T-helper 1 cell treated with Interleukin-12 subunit alpha and Interleukin-12 subunit beta and Interleukin-4 antibody, amounts not matched to agents 30 μg/mL and 1 μg/mL, for 36 hours (primary cell): ENCODE results near the gene TMEM135.
"Not testable (repeated sequence)": the region's sequence is repeated elsewhere in the genome, so short reads cannot be mapped to it uniquely, and the experiment has no call there.

Source experiments
- H3K27ac Mint-ChIP-seq: one replicate; pipeline ENCODE4 v1.8.0; 2021; ENCODE audit warnings: mild to moderate bottlenecking, mixed read lengths
- H3K27me3 Mint-ChIP-seq: one replicate; pipeline ENCODE4 v1.8.0; 2021; ENCODE audit warnings: low read depth, mixed read lengths
- H3K36me3 Mint-ChIP-seq: one replicate; pipeline ENCODE4 v1.8.0; 2021; ENCODE audit warnings: low read depth, mixed read lengths
- H3K4me1 Mint-ChIP-seq: one replicate; pipeline ENCODE4 v1.8.0; 2021; ENCODE audit warnings: low read depth, mixed read lengths
- H3K4me3 Mint-ChIP-seq: one replicate; pipeline ENCODE4 v1.8.0; 2021; ENCODE audit warnings: mild to moderate bottlenecking, moderate library complexity, mixed read lengths
- H3K9me3 Mint-ChIP-seq: one replicate; pipeline ENCODE4 v1.8.0; 2021; ENCODE audit warnings: mixed read lengths

TMEM135 gene

GRCh38 chr11:87271951-87272350, 234.2 kb downstream of the TMEM135 start:
- not testable (repeated sequence) for H3K4me1 Mint-ChIP-seq, H3K4me3 Mint-ChIP-seq, H3K27me3 Mint-ChIP-seq, H3K36me3 Mint-ChIP-seq, H3K9me3 Mint-ChIP-seq, H3K27ac Mint-ChIP-seq

- Mint-ChIP-seq H3K9me3 (no peaks in the 10 kb centered on the region), H3K4me3 (no peak overlapping the region), H3K27ac (no peak overlapping the region), H3K27me3 (no peaks in the 10 kb centered on the region), H3K4me1 (no peaks in the 10 kb centered on the region), H3K36me3 (no peaks in the 10 kb centered on the region)
Observed at GRCh38 chr11:87275176-87275575, 237.4 kb downstream of the TMEM135 start.

GRCh38 chr11:87280143-87280542, 242.4 kb downstream of the TMEM135 start:
- Mint-ChIP-seq H3K9me3 (no peaks in the 10 kb centered on the region), H3K4me1 (no peaks in the 10 kb centered on the region), H3K4me3 (no peak overlapping the region), H3K36me3 (no peaks in the 10 kb centered on the region), H3K27ac (no peak overlapping the region), H3K27me3 (no peaks in the 10 kb centered on the region)

GRCh38 chr11:87281496-87281895, 243.8 kb downstream of the TMEM135 start:
- H3K4me3 Mint-ChIP-seq, result no peak overlapping the region
- H3K36me3 Mint-ChIP-seq, result no peaks in the 10 kb centered on the region
- H3K27me3 Mint-ChIP-seq, result no peaks in the 10 kb centered on the region
- H3K9me3 Mint-ChIP-seq, result no peaks in the 10 kb centered on the region
- H3K4me1 Mint-ChIP-seq, result no peaks in the 10 kb centered on the region
- H3K27ac Mint-ChIP-seq, result no peak overlapping the region

- H3K9me3 Mint-ChIP-seq, result no peaks in the 10 kb centered on the region
- H3K36me3 Mint-ChIP-seq, result no peaks in the 10 kb centered on the region
- H3K4me1 Mint-ChIP-seq, result no peaks in the 10 kb centered on the region
Observed at GRCh38 chr11:87284306-87284705, 246.6 kb downstream of the TMEM135 start.

GRCh38 chr11:87285674-87286073, 247.9 kb downstream of the TMEM135 start:
- not testable (repeated sequence) for H3K4me3 Mint-ChIP-seq, H3K9me3 Mint-ChIP-seq, H3K36me3 Mint-ChIP-seq, H3K4me1 Mint-ChIP-seq, H3K27me3 Mint-ChIP-seq, H3K27ac Mint-ChIP-seq

More at GRCh38 chr11:87284306-87284705, 246.6 kb downstream of the TMEM135 start:
- no peak overlapping the region for H3K27ac Mint-ChIP-seq
- H3K4me3 Mint-ChIP-seq, result no peak overlapping the region
- no peaks in the 10 kb centered on the region for H3K27me3 Mint-ChIP-seq

GRCh38 chr11:87286338-87286737, 248.6 kb downstream of the TMEM135 start:
- no peak overlapping the region for H3K27ac Mint-ChIP-seq
- no peaks in the 10 kb centered on the region for H3K9me3 Mint-ChIP-seq
- no peaks in the 10 kb centered on the region for H3K4me1 Mint-ChIP-seq
- H3K36me3 Mint-ChIP-seq, result no peaks in the 10 kb centered on the region
- no peaks in the 10 kb centered on the region for H3K27me3 Mint-ChIP-seq
- H3K4me3 Mint-ChIP-seq, result no peak overlapping the region

GRCh38 chr11:87290304-87290922, 252.7 kb downstream of the TMEM135 start:
- no peaks in the 10 kb centered on the region for H3K4me1 Mint-ChIP-seq
- H3K4me3 Mint-ChIP-seq, result no peak overlapping the region
- H3K27me3 Mint-ChIP-seq, result no peaks in the 10 kb centered on the region
- H3K27ac Mint-ChIP-seq, result no peak overlapping the region
- H3K9me3 Mint-ChIP-seq, result no peaks in the 10 kb centered on the region
- H3K36me3 Mint-ChIP-seq, result no peaks in the 10 kb centered on the region

- H3K27me3 Mint-ChIP-seq, result no peaks in the 10 kb centered on the region
- no peaks in the 10 kb centered on the region for H3K36me3 Mint-ChIP-seq
- H3K9me3 Mint-ChIP-seq, result no peaks in the 10 kb centered on the region
- no peaks in the 10 kb centered on the region for H3K4me1 Mint-ChIP-seq
- H3K27ac Mint-ChIP-seq, result no peak overlapping the region
- H3K4me3 Mint-ChIP-seq, result no peak overlapping the region
Observed at GRCh38 chr11:87292598-87292997, 254.9 kb downstream of the TMEM135 start.

GRCh38 chr11:87295237-87295636, 257.5 kb downstream of the TMEM135 start:
- Mint-ChIP-seq H3K27ac (no peak overlapping the region), H3K36me3 (no peaks in the 10 kb centered on the region), H3K9me3 (no peaks in the 10 kb centered on the region), H3K27me3 (no peaks in the 10 kb centered on the region), H3K4me1 (peaks cover 6% of the 10 kb centered on the region), H3K4me3 (no peak overlapping the region)

GRCh38 chr11:87296627-87297026, 258.9 kb downstream of the TMEM135 start:
- Mint-ChIP-seq H3K9me3 (no peaks in the 10 kb centered on the region), H3K4me1 (peaks cover 9% of the 10 kb centered on the region), H3K4me3 (no peak overlapping the region), H3K27me3 (no peaks in the 10 kb centered on the region), H3K27ac (no peak overlapping the region), H3K36me3 (no peaks in the 10 kb centered on the region)

- peaks cover 9% of the 10 kb centered on the region for H3K4me1 Mint-ChIP-seq
- peaks cover 2% of the 10 kb centered on the region for H3K36me3 Mint-ChIP-seq
- no peak overlapping the region for H3K27ac Mint-ChIP-seq
- H3K4me3 Mint-ChIP-seq, result no peak overlapping the region
- no peaks in the 10 kb centered on the region for H3K9me3 Mint-ChIP-seq
- no peaks in the 10 kb centered on the region for H3K27me3 Mint-ChIP-seq
Observed at GRCh38 chr11:87298155-87298554, 260.4 kb downstream of the TMEM135 start.

- Mint-ChIP-seq H3K4me1 (peaks cover 9% of the 10 kb centered on the region), H3K27ac (no peak overlapping the region), H3K36me3 (peaks cover 2% of the 10 kb centered on the region), H3K9me3 (no peaks in the 10 kb centered on the region), H3K27me3 (no peaks in the 10 kb centered on the region), H3K4me3 (no peak overlapping the region)
Observed at GRCh38 chr11:87299041-87299481, 261.3 kb downstream of the TMEM135 start.

- no peak overlapping the region for H3K4me3 Mint-ChIP-seq
- H3K27me3 Mint-ChIP-seq, result no peaks in the 10 kb centered on the region
- no peaks in the 10 kb centered on the region for H3K9me3 Mint-ChIP-seq
- H3K4me1 Mint-ChIP-seq, result peaks cover 9% of the 10 kb centered on the region
- H3K27ac Mint-ChIP-seq, result peak overlapping the region; percentile 5
- H3K36me3 Mint-ChIP-seq, result peaks cover 2% of the 10 kb centered on the region
Observed at GRCh38 chr11:87300640-87301380, 263.1 kb downstream of the TMEM135 start.

- H3K4me3 Mint-ChIP-seq, result no peak overlapping the region
- no peaks in the 10 kb centered on the region for H3K9me3 Mint-ChIP-seq
- no peaks in the 10 kb centered on the region for H3K27me3 Mint-ChIP-seq
- no peak overlapping the region for H3K27ac Mint-ChIP-seq
- H3K4me1 Mint-ChIP-seq, result peaks cover 9% of the 10 kb centered on the region
- H3K36me3 Mint-ChIP-seq, result peaks cover 2% of the 10 kb centered on the region
Observed at GRCh38 chr11:87301785-87302540, 264.2 kb downstream of the TMEM135 start.
